ENCODE results near the gene FBXO44. TPM values are rescaled to one million over a fixed set of nuclear protein-coding genes. Genes with fewer than 3 reads are reported as not detected.

Gene FBXO44
- total and polyA plus RNA-seq, 5 experiments from 2014 or later, result 6.4 to 55.7 (median 10.1) TPM

GRCh38 chr1:11682287-11682771 is 27.7 kb downstream of the FBXO44 start:
- H3K4me1 Mint-ChIP-seq, result peaks cover 4 to 25% (median 16%) of the 10 kb centered on the region in 4 donors
- DNase-seq (no peak), ATAC-seq (no peak)
- H3K27ac Mint-ChIP-seq, result peak overlapping the region in 6 of 10 donors; percentile 13 to 83 (median 52)
- peaks cover 0 to 8% (median 0%) of the 10 kb centered on the region in 3 donors for H3K36me3 Mint-ChIP-seq
- POLR2A ChIA-PET, result interaction anchor here (0.9 to 3.8 kb wide), 9 partner anchors 8 to 54 kb away, joined by 3 to 30 read pairs (median 4); partner anchors contain the start of genes AGTRAP and FBXO6
- peaks cover 0 to 8% (median 3%) of the 10 kb centered on the region in 5 donors for H3K27me3 Mint-ChIP-seq
- H3K4me3 Mint-ChIP-seq, result peak overlapping the region in 9 of 10 donors; percentile 39 to 98 (median 87)
- no peaks in the 10 kb centered on the region for H3K9me3 Mint-ChIP-seq

- peaks cover 3 to 12% (median 6%) of the 10 kb centered on the region in 5 donors for H3K27me3 Mint-ChIP-seq
- no peak overlapping the region for H3K27ac Mint-ChIP-seq
- peaks cover 0 to 8% (median 0%) of the 10 kb centered on the region in 3 donors for H3K36me3 Mint-ChIP-seq
- ATAC-seq (no peak), DNase-seq (no peak)
- POLR2A ChIA-PET, result interaction anchor here (0.9 to 3.8 kb wide), 4 partner anchors 12 to 48 kb away, joined by 3 to 30 read pairs (median 12); partner anchors contain the start of gene FBXO6
- peaks cover 4 to 25% (median 16%) of the 10 kb centered on the region in 4 donors for H3K4me1 Mint-ChIP-seq
- peak overlapping the region in 3 of 10 donors; percentile 24 to 59 (median 45) for H3K4me3 Mint-ChIP-seq
- no peaks in the 10 kb centered on the region for H3K9me3 Mint-ChIP-seq
These were observed 28.1 kb downstream of the FBXO44 start for GRCh38 chr1:11682799-11683198.

- POLR2A ChIA-PET, result interaction anchor here (3.8 kb wide), 1 partner anchor 35 kb away, joined by 30 read pairs; no protein-coding TSS in a partner anchor
- ATAC-seq, result no peak
- no peaks in the 10 kb centered on the region for H3K9me3 Mint-ChIP-seq
These were observed 29.4 kb downstream of the FBXO44 start for GRCh38 chr1:11684070-11684469.

GRCh38 chr1:11685210-11685752 is 30.6 kb downstream of the FBXO44 start:
- peaks cover 4 to 14% (median 10%) of the 10 kb centered on the region in 4 donors for H3K4me1 Mint-ChIP-seq
- H3K27ac Mint-ChIP-seq, result no peak overlapping the region
- no peaks in the 10 kb centered on the region for H3K9me3 Mint-ChIP-seq
- POLR2A ChIA-PET, result no interaction called here
- no peak for DNase-seq
- ATAC-seq, result no peak
- peaks cover 0 to 3% (median 0%) of the 10 kb centered on the region in 3 donors for H3K36me3 Mint-ChIP-seq
- H3K27me3 Mint-ChIP-seq, result peaks cover 13 to 37% (median 18%) of the 10 kb centered on the region in 5 donors
- no peak overlapping the region for H3K4me3 Mint-ChIP-seq

More at GRCh38 chr1:11684070-11684469, 29.4 kb downstream of the FBXO44 start:
- peaks cover 2 to 20% (median 13%) of the 10 kb centered on the region in 4 donors for H3K4me1 Mint-ChIP-seq
- no peak overlapping the region for H3K4me3 Mint-ChIP-seq
- no peaks in the 10 kb centered on the region for H3K36me3 Mint-ChIP-seq
- peaks cover 5 to 25% (median 11%) of the 10 kb centered on the region in 5 donors for H3K27me3 Mint-ChIP-seq
- DNase-seq, result no peak
- peak overlapping the region in 1 of 10 donors; percentile 52 for H3K27ac Mint-ChIP-seq

- Mint-ChIP-seq H3K27ac (no peak overlapping the region), H3K36me3 (peaks cover 0 to 5% (median 0%) of the 10 kb centered on the region in 3 donors), H3K9me3 (no peaks in the 10 kb centered on the region), H3K4me3 (no peak overlapping the region), H3K4me1 (peaks cover 15 to 32% (median 26%) of the 10 kb centered on the region in 4 donors), H3K27me3 (peaks cover 20 to 59% (median 31%) of the 10 kb centered on the region in 5 donors)
- POLR2A ChIA-PET, result no interaction called here
- DNase-seq (no peak), ATAC-seq (no peak)
These were observed 33.8 kb downstream of the FBXO44 start for GRCh38 chr1:11688506-11688905.

- peaks cover 0 to 5% (median 0%) of the 10 kb centered on the region in 3 donors for H3K36me3 Mint-ChIP-seq
- DNase-seq (no peak), ATAC-seq (peak; percentile 2 to 11)
- peak overlapping the region; percentile 45 to 83 (median 74) for H3K4me3 Mint-ChIP-seq
- POLR2A ChIA-PET, result interaction anchor here (0.6 to 1.2 kb wide), 6 partner anchors 9 to 478 kb away, joined by 3 to 4 read pairs (median 3); no protein-coding TSS in a partner anchor
- H3K27me3 Mint-ChIP-seq, result peaks cover 20 to 65% (median 31%) of the 10 kb centered on the region in 5 donors
- no peaks in the 10 kb centered on the region for H3K9me3 Mint-ChIP-seq
- H3K4me1 Mint-ChIP-seq, result peaks cover 15 to 39% (median 32%) of the 10 kb centered on the region in 4 donors
- peak overlapping the region in 2 of 10 donors; percentile 31 to 41 for H3K27ac Mint-ChIP-seq
These were observed 36.0 kb downstream of the FBXO44 start for GRCh38 chr1:11690397-11691301.

GRCh38 chr1:11691302-11691914 is 36.7 kb downstream of the FBXO44 start, which contains the start of gene DRAXIN:
TSS of gene DRAXIN (plus strand) at chr1:11691710. CDS start at chr1:11706259, 14,549 bp downstream.
- H3K9me3 Mint-ChIP-seq, result no peaks in the 10 kb centered on the region
- peak; percentile 40 to 51 for ATAC-seq

GRCh38 chr1:11691928-11692711 is 37.4 kb downstream of the FBXO44 start:
- Mint-ChIP-seq H3K36me3 (peaks cover 0 to 5% (median 0%) of the 10 kb centered on the region in 3 donors), H3K27me3 (peaks cover 19 to 57% (median 31%) of the 10 kb centered on the region in 5 donors), H3K4me3 (peak overlapping the region; percentile 70 to 90 (median 79)), H3K4me1 (peaks cover 15 to 39% (median 33%) of the 10 kb centered on the region in 4 donors), H3K27ac (peak overlapping the region in 3 of 10 donors; percentile 48 to 80 (median 68)), H3K9me3 (no peaks in the 10 kb centered on the region)
- DNase-seq (no peak), ATAC-seq (no peak)
- POLR2A ChIA-PET, result no interaction called here

More at GRCh38 chr1:11691302-11691914, 36.7 kb downstream of the FBXO44 start, which contains the start of gene DRAXIN:
- peak in 2 of 10 donors; percentile 13 to 15 for DNase-seq
- Mint-ChIP-seq H3K4me3 (peak within 1 kb of the TSS; percentile 70 to 90 (median 80)), H3K27ac (peak within 1 kb of the TSS in 5 of 10 donors; percentile 31 to 80 (median 48)), H3K4me1 (peaks cover 15 to 39% (median 32%) of the 10 kb centered on the region in 4 donors), H3K27me3 (peaks cover 19 to 59% (median 31%) of the 10 kb centered on the region in 5 donors), H3K36me3 (peaks cover 0 to 5% (median 0%) of the 10 kb centered on the region in 3 donors)
- POLR2A ChIA-PET, result interaction anchor here (0.7 to 1.2 kb wide), 3 partner anchors 28 to 477 kb away, joined by 3 read pairs; no protein-coding TSS in a partner anchor

- DNase-seq, result peak in 6 of 10 donors; percentile 15 to 49 (median 40)
- POLR2A ChIA-PET, result no interaction called here
- peaks cover 13 to 50% (median 26%) of the 10 kb centered on the region in 5 donors for H3K27me3 Mint-ChIP-seq
- H3K4me3 Mint-ChIP-seq, result peak overlapping the region; percentile 57 to 90 (median 78)
- peak overlapping the region in 7 of 10 donors; percentile 0 to 73 (median 33) for H3K27ac Mint-ChIP-seq
- H3K4me1 Mint-ChIP-seq, result peaks cover 15 to 42% (median 37%) of the 10 kb centered on the region in 4 donors
- peak; percentile 69 to 82 for ATAC-seq
- H3K9me3 Mint-ChIP-seq, result no peaks in the 10 kb centered on the region
- H3K36me3 Mint-ChIP-seq, result peaks cover 0 to 5% (median 0%) of the 10 kb centered on the region in 3 donors
These were observed 38.4 kb downstream of the FBXO44 start for GRCh38 chr1:11693024-11693590.

- POLR2A ChIA-PET, result no interaction called here
- H3K4me3 Mint-ChIP-seq, result peak overlapping the region in 4 of 10 donors; percentile 2 to 55 (median 28)
- no peak for DNase-seq
- H3K27me3 Mint-ChIP-seq, result peaks cover 13 to 42% (median 26%) of the 10 kb centered on the region in 5 donors
- peak overlapping the region in 3 of 10 donors; percentile 61 to 87 (median 70) for H3K27ac Mint-ChIP-seq
- H3K36me3 Mint-ChIP-seq, result peaks cover 0 to 5% (median 0%) of the 10 kb centered on the region in 3 donors
- ATAC-seq, result no peak
- H3K9me3 Mint-ChIP-seq, result no peaks in the 10 kb centered on the region
- H3K4me1 Mint-ChIP-seq, result peaks cover 15 to 46% (median 38%) of the 10 kb centered on the region in 4 donors
These were observed 39.2 kb downstream of the FBXO44 start for GRCh38 chr1:11693917-11694316.

Data from naive thymus-derived CD8-positive, alpha-beta T cell (primary cell).